Measurements from ENCODE around the gene LTF.

DNA sequence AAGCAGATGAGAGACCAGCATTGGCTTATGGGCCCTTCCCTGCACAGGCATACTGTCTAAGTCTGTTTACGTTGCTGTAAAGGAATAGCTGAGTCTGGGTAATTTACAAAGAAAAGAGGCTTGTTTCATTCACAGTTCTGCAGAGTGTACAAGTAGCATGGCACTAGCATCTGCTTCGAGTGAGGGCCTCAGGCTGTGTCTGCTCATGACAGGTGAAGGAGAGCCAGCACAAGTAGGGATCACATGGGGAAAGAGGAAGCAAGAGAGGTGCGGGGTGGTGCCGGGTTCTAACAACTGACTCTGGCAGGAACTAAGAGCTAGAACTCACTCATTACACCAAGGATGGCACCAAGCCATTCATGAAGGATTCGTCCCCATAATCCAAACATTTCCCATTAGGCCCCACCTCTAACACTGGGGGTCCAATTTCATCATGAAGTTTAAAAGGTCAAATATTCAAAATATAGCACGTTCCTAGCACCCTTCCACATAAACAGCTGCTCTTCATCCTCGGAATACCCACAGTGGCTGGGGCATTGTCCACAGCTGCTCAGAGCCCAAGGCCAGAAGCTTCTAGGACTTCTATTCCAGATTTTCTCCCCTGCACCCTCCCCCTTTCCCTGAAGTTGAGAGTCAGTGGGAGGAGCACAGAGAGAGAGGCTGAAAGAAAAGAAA lies 38.6 kb upstream of the LTF start:
- TF ChIP-seq, protein P1, sequence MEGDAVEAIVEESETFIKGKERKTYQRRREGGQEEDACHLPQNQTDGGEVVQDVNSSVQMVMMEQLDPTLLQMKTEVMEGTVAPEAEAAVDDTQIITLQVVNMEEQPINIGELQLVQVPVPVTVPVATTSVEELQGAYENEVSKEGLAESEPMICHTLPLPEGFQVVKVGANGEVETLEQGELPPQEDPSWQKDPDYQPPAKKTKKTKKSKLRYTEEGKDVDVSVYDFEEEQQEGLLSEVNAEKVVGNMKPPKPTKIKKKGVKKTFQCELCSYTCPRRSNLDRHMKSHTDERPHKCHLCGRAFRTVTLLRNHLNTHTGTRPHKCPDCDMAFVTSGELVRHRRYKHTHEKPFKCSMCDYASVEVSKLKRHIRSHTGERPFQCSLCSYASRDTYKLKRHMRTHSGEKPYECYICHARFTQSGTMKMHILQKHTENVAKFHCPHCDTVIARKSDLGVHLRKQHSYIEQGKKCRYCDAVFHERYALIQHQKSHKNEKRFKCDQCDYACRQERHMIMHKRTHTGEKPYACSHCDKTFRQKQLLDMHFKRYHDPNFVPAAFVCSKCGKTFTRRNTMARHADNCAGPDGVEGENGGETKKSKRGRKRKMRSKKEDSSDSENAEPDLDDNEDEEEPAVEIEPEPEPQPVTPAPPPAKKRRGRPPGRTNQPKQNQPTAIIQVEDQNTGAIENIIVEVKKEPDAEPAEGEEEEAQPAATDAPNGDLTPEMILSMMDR (IDR thresholded peaks at IDR 0.05; ENCODE audit: low read depth, low read length, poor library complexity, severe bottlenecking): no peak
- TF ChIP-seq EZH2phosphoT487 (IDR thresholded peaks at IDR 0.05; ENCODE audit: borderline replicate concordance, low read length): no peak
